AG04450 (cell line): Measurements from ENCODE around the gene ZRANB3. TPM values are rescaled to one million over a fixed set of nuclear protein-coding genes. Genes with fewer than 3 reads are reported as not detected.

Experiments
- CTCF ChIA-PET: fragments of 300-600, 350-600 bp; formaldehyde crosslinking; extraction: SDS; loops from one replicate; lab custom pipeline; 2022; ENCODE audit warnings: antibody characterized with exemption, inconsistent platforms; lab: Charles Lee
- POLR2A ChIA-PET: fragments of 350-600 bp; formaldehyde crosslinking; extraction: SDS; loops from one replicate; lab custom pipeline; 2021; ENCODE audit warnings: antibody characterized with exemption, inconsistent platforms; lab: Yijun Ruan, JAX
- DNase-seq: peaks from one replicate; pipeline ENCODE4 v3.0.0-alpha.2; 2011; ENCODE audit warnings: low read depth, low spot score
- H3K27ac ChIP-seq: one replicate; pipeline ENCODE4 v1.5.1; 2012; ENCODE audit warnings: low read depth, low read length, control low read depth
- H3K27me3 ChIP-seq: one replicate; pipeline ENCODE4 v1.6.0; 2012; ENCODE audit warnings: low read length; ENCODE audit not compliant: control insufficient read depth, insufficient read depth
- H3K4me3 ChIP-seq: 2 replicates; pipeline ENCODE4 v1.5.1; 2011; ENCODE audit warnings: mild to moderate bottlenecking, low read depth, low read length, control low read depth
- H3K9me3 ChIP-seq: 2 replicates; pipeline ENCODE4 v1.5.1; 2012; ENCODE audit warnings: low read length; ENCODE audit not compliant: control insufficient read depth, insufficient read depth
- CTCF ChIP-seq: IDR thresholded peaks from 2 replicates; pipeline ENCODE4 v1.5.1; 2011; ENCODE audit warnings: low read depth, low read length, control low read depth, inconsistent platforms
- polyA minus RNA-seq: library from RNA; depleted of rRNA, polyadenylated mRNA; stranded (reverse); fragments of >200 nt; gene quantifications from 2 replicates; pipeline ENCODE4 v1.2.3, GENCODE V29; 2011; rRNA and poly(A)+ RNA removed
- polyA plus RNA-seq: library from polyadenylated mRNA; depleted of rRNA; stranded (reverse); fragments of >200 nt; gene quantifications from 2 replicates; pipeline ENCODE4 v1.2.3, GENCODE V29; 2011; rRNA removed

The ZRANB3 gene
- 2.8 and 4.0 TPM in 2 replicates for polyA plus RNA-seq
- 1.4 and 3.1 TPM in 2 replicates for polyA minus RNA-seq

GRCh38 chr2:135530313-135531230 lies at the start of gene ZRANB3:
TSS of gene ZRANB3 (minus strand) at chr2:135531218.
- ChIA-PET CTCF (interaction anchor here (2.4 kb wide), 1 partner anchor 526 kb away, joined by 23 read pairs; no protein-coding TSS in a partner anchor), POLR2A (interaction anchor here (0.6 to 1.2 kb wide), 5 partner anchors 61 to 1412 kb away, joined by 3 to 5 read pairs (median 3); no protein-coding TSS in a partner anchor)
- peak; percentile 92 for DNase-seq
- peak within 1 kb of the TSS; percentile 97 for H3K27ac ChIP-seq
- no peaks in the 10 kb centered on the region; the same call in 1 of the 2 replicates for H3K9me3 ChIP-seq
- TF ChIP-seq CTCF = no peak
- peak within 1 kb of the TSS; percentile 85 for H3K4me3 ChIP-seq
- H3K27me3 ChIP-seq = no peaks in the 10 kb centered on the region

- DNase-seq = no peak
- TF ChIP-seq CTCF = no peak
- POLR2A ChIA-PET = no interaction called here
- CTCF ChIA-PET = interaction anchor here (0.7 to 2.1 kb wide), 5 partner anchors 11 to 570 kb away, joined by 3 to 7 read pairs (median 4); no protein-coding TSS in a partner anchor
- H3K27me3 ChIP-seq = no peaks in the 10 kb centered on the region
- H3K27ac ChIP-seq = no peak overlapping the region
- H3K9me3 ChIP-seq = no peaks in the 10 kb centered on the region
- H3K4me3 ChIP-seq = no peak overlapping the region
Measured at GRCh38 chr2:135573620-135574019, 42.6 kb upstream of the ZRANB3 start.

- CTCF ChIA-PET = interaction anchor here (1.4 kb wide), 1 partner anchor 20 kb away, joined by 4 read pairs; no protein-coding TSS in a partner anchor
Measured at GRCh38 chr2:135570884-135571283, 39.9 kb upstream of the ZRANB3 start.

GRCh38 chr2:135563793-135564192 lies 32.8 kb upstream of the ZRANB3 start:
- Histone ChIP-seq H3K27ac (no peak overlapping the region), H3K9me3 (no peaks in the 10 kb centered on the region), H3K4me3 (no peak overlapping the region), H3K27me3 (no peaks in the 10 kb centered on the region)
- CTCF ChIA-PET = no interaction called here
- no peak for DNase-seq
- TF ChIP-seq CTCF = no peak
- POLR2A ChIA-PET = no interaction called here

More at GRCh38 chr2:135570884-135571283, 39.9 kb upstream of the ZRANB3 start:
- Histone ChIP-seq H3K27me3 (no peaks in the 10 kb centered on the region), H3K9me3 (no peaks in the 10 kb centered on the region), H3K4me3 (no peak overlapping the region), H3K27ac (no peak overlapping the region)
- DNase-seq = no peak
- TF ChIP-seq CTCF = no peak
- POLR2A ChIA-PET = no interaction called here
